Astrocyte of the cerebellum (primary cell): ENCODE data around the gene RAPGEF2.

Experiments
- DNase-seq: peaks from one replicate; pipeline ENCODE4 v3.0.0-alpha.2; 2011; ENCODE audit warnings: low read depth
- H3K4me3 ChIP-seq: 2 replicates; pipeline ENCODE4 v1.5.1; 2011; ENCODE audit warnings: mild to moderate bottlenecking, low read depth, low read length, moderate library complexity
- CTCF ChIP-seq: IDR thresholded peaks from 2 replicates; pipeline ENCODE4 v1.5.1; 2012; ENCODE audit warnings: low read length, low read depth, moderate library complexity, mild to moderate bottlenecking; ENCODE audit errors: missing control alignments
- in situ Hi-C: cut with HindIII; loops from 2 replicates; pipeline ENCODE4 v1.10.0; 2017; ENCODE audit warnings: low sequenced_read_pairs

The RAPGEF2 gene

GRCh38 chr4:159401791-159402380 is 299.0 kb downstream of the RAPGEF2 start:
- peak; percentile 52 for DNase-seq
- no peak overlapping the region for H3K4me3 ChIP-seq
- TF ChIP-seq CTCF = no peak
- in situ Hi-C loops = no loop called here
